ENCODE measurements around the gene UBE2R2.

- no peak for TF ChIP-seq EZH2 (IDR thresholded peaks at IDR 0.05; ENCODE audit: low read depth, low read length, severe bottlenecking)
- no peak for TF ChIP-seq CBX8 (IDR thresholded peaks at IDR 0.05; ENCODE audit: borderline replicate concordance, low read depth, low read length)
- TF ChIP-seq, protein P1, sequence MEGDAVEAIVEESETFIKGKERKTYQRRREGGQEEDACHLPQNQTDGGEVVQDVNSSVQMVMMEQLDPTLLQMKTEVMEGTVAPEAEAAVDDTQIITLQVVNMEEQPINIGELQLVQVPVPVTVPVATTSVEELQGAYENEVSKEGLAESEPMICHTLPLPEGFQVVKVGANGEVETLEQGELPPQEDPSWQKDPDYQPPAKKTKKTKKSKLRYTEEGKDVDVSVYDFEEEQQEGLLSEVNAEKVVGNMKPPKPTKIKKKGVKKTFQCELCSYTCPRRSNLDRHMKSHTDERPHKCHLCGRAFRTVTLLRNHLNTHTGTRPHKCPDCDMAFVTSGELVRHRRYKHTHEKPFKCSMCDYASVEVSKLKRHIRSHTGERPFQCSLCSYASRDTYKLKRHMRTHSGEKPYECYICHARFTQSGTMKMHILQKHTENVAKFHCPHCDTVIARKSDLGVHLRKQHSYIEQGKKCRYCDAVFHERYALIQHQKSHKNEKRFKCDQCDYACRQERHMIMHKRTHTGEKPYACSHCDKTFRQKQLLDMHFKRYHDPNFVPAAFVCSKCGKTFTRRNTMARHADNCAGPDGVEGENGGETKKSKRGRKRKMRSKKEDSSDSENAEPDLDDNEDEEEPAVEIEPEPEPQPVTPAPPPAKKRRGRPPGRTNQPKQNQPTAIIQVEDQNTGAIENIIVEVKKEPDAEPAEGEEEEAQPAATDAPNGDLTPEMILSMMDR (IDR thresholded peaks at IDR 0.05; ENCODE audit: control extremely low read depth in 1 of 3, insufficient read depth in 1 of 3, low read depth in 1 of 3, low read length in 3 of 3), result no peak
- TF ChIP-seq CTBP2 (IDR thresholded peaks at IDR 0.05; ENCODE audit: borderline replicate concordance, insufficient read depth, insufficient read length, low read length), result no peak
- no peak for TF ChIP-seq FOSL1 (IDR thresholded peaks at IDR 0.05; ENCODE audit: insufficient read depth, low read depth, low read length)
- no peak for TF ChIP-seq EP300 (IDR thresholded peaks at IDR 0.05; ENCODE audit: borderline replicate concordance in 1 of 2, low read depth in 2 of 2, low read length in 2 of 2)
- TF ChIP-seq SUZ12 (IDR thresholded peaks at IDR 0.05; ENCODE audit: low read length), result no peak
- TF ChIP-seq SP4 (IDR thresholded peaks at IDR 0.05; ENCODE audit: low read length), result no peak
- TF ChIP-seq POLR2A (IDR thresholded peaks at IDR 0.05; ENCODE audit: control extremely low read depth in 1 of 2, low read depth in 2 of 2, low read length in 2 of 2), result no peak
- no peak for TF ChIP-seq TAF1 (IDR thresholded peaks at IDR 0.05; ENCODE audit: low read depth, low read length)
These were observed 30.3 kb upstream of the UBE2R2 start for GRCh38 chr9:33786681-33787080.
